SW480 (cell line): ENCODE measurements around the gene VAV3.
"Not testable (repeated sequence)": the region's sequence is repeated elsewhere in the genome, so short reads cannot be mapped to it uniquely, and the experiment has no call there.

Source experiments
- DNase-seq: peaks from one replicate; pipeline ENCODE4 v3.0.0-alpha.2; 2016; ENCODE audit warnings: low spot score

Gene VAV3

GRCh38 chr1:107883562-107883961 is 81.4 kb downstream of the VAV3 start:
- DNase-seq: no peak

GRCh38 chr1:107879927-107880326 is 85.1 kb downstream of the VAV3 start:
- no peak for DNase-seq

GRCh38 chr1:107879346-107879745 is 85.6 kb downstream of the VAV3 start:
- DNase-seq: no peak

GRCh38 chr1:107877745-107878144 is 87.2 kb downstream of the VAV3 start:
- DNase-seq: no peak

GRCh38 chr1:107877092-107877491 is 87.9 kb downstream of the VAV3 start:
- DNase-seq: no peak

GRCh38 chr1:107875689-107876088 is 89.3 kb downstream of the VAV3 start:
- peak; percentile 7 for DNase-seq

GRCh38 chr1:107874221-107874620 is 90.8 kb downstream of the VAV3 start:
- no peak for DNase-seq

- DNase-seq: no peak
Observed at GRCh38 chr1:107871687-107872395, 93.1 kb downstream of the VAV3 start.

GRCh38 chr1:107871259-107871658 is 93.7 kb downstream of the VAV3 start:
- no peak for DNase-seq

- DNase-seq: no peak
Observed at GRCh38 chr1:107870696-107871095, 94.3 kb downstream of the VAV3 start.

- no peak for DNase-seq
Observed at GRCh38 chr1:107867897-107868296, 97.1 kb downstream of the VAV3 start.

- no peak for DNase-seq
Observed at GRCh38 chr1:107867422-107867821, 97.6 kb downstream of the VAV3 start.

- no peak for DNase-seq
Observed at GRCh38 chr1:107866870-107867269, 98.1 kb downstream of the VAV3 start.

- no peak for DNase-seq
Observed at GRCh38 chr1:107865627-107866026, 99.4 kb downstream of the VAV3 start.

- DNase-seq: no peak
Observed at GRCh38 chr1:107863342-107863741, 101.6 kb downstream of the VAV3 start.

- DNase-seq: no peak
Observed at GRCh38 chr1:107862064-107862463, 102.9 kb downstream of the VAV3 start.

- DNase-seq: no peak
Observed at GRCh38 chr1:107858323-107858722, 106.7 kb downstream of the VAV3 start.

GRCh38 chr1:107851418-107851817 is 113.6 kb downstream of the VAV3 start:
- no peak for DNase-seq

- not testable (repeated sequence) for DNase-seq
Observed at GRCh38 chr1:107844541-107845194, 120.3 kb downstream of the VAV3 start.

- no peak for DNase-seq
Observed at GRCh38 chr1:107843989-107844388, 121.0 kb downstream of the VAV3 start.

GRCh38 chr1:107842241-107842640 is 122.7 kb downstream of the VAV3 start:
- DNase-seq: peak; percentile 1

GRCh38 chr1:107840725-107841124 is 124.3 kb downstream of the VAV3 start:
- no peak for DNase-seq

GRCh38 chr1:107838056-107838455 is 126.9 kb downstream of the VAV3 start:
- no peak for DNase-seq

GRCh38 chr1:107835151-107835670 is 129.8 kb downstream of the VAV3 start:
- DNase-seq: no peak
